PFSK-1 (cell line): ENCODE measurements around the gene NKX6-2.

Experiments used
- POLR2AphosphoS5 ChIP-seq: IDR thresholded peaks from 2 replicates; pipeline ENCODE4 v1.6.1; 2012; ENCODE audit warnings: low read depth, mild to moderate bottlenecking, control low read depth, low read length, moderate library complexity
- TAF1 ChIP-seq: IDR thresholded peaks from 2 replicates; pipeline ENCODE4 v1.6.1; 2012; ENCODE audit warnings: low read length, control low read depth, borderline replicate concordance; ENCODE audit not compliant: insufficient read depth

GRCh38 chr10:132798403-132798802, 12.5 kb upstream of the NKX6-2 start:
- TF ChIP-seq TAF1 (no peak), POLR2AphosphoS5 (no peak)
